Measurements from ENCODE around the gene CTSZ. TPM values are rescaled to one million over a fixed set of nuclear protein-coding genes. Genes with fewer than 3 reads are reported as not detected.

Gene CTSZ
- total and polyA plus RNA-seq, 2 experiments from 2014 or later = 0.58 to 41.4 TPM

- TF ChIP-seq ZNF462 (CRISPR knock-in tag; IDR thresholded peaks at IDR 0.05) (no peak), EZH2 (IDR thresholded peaks at IDR 0.05; ENCODE audit: low read depth, unreplicated experiment) (no peak), ZNF331 (CRISPR knock-in tag; IDR thresholded peaks at IDR 0.05; ENCODE audit: low read depth) (no peak), ZNF114 (CRISPR knock-in tag; IDR thresholded peaks at IDR 0.05) (no peak)
- TF ChIP-seq, protein P1, sequence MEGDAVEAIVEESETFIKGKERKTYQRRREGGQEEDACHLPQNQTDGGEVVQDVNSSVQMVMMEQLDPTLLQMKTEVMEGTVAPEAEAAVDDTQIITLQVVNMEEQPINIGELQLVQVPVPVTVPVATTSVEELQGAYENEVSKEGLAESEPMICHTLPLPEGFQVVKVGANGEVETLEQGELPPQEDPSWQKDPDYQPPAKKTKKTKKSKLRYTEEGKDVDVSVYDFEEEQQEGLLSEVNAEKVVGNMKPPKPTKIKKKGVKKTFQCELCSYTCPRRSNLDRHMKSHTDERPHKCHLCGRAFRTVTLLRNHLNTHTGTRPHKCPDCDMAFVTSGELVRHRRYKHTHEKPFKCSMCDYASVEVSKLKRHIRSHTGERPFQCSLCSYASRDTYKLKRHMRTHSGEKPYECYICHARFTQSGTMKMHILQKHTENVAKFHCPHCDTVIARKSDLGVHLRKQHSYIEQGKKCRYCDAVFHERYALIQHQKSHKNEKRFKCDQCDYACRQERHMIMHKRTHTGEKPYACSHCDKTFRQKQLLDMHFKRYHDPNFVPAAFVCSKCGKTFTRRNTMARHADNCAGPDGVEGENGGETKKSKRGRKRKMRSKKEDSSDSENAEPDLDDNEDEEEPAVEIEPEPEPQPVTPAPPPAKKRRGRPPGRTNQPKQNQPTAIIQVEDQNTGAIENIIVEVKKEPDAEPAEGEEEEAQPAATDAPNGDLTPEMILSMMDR (conservative IDR thresholded peaks at IDR 0.05; ENCODE audit: low read depth in 2 of 2) = no peak
- TF ChIP-seq, protein P2, sequence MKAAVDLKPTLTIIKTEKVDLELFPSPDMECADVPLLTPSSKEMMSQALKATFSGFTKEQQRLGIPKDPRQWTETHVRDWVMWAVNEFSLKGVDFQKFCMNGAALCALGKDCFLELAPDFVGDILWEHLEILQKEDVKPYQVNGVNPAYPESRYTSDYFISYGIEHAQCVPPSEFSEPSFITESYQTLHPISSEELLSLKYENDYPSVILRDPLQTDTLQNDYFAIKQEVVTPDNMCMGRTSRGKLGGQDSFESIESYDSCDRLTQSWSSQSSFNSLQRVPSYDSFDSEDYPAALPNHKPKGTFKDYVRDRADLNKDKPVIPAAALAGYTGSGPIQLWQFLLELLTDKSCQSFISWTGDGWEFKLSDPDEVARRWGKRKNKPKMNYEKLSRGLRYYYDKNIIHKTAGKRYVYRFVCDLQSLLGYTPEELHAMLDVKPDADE (IDR thresholded peaks at IDR 0.05) = no peak
These were observed 44.7 kb upstream of the CTSZ start (continued) for GRCh38 chr20:59051666-59052185.

- no peaks in the 10 kb centered on the region for H3K9me2 ChIP-seq (ENCODE audit: insufficient read depth)
- Mint-ChIP-seq H3K27me3 (ENCODE audit: insufficient read depth, low read depth, poor library complexity) (peaks cover 5% of the 10 kb centered on the region), H3K4me1 (no peaks in the 10 kb centered on the region), H3K36me3 (ENCODE audit: low read depth) (no peaks in the 10 kb centered on the region), H3K9me3 (no peaks in the 10 kb centered on the region), H3K27ac (no peak overlapping the region), H3K4me3 (no peak overlapping the region)
- no peaks in the 10 kb centered on the region for H3K4me1 ChIP-seq (ENCODE audit: insufficient read depth)
- no peaks in the 10 kb centered on the region for H3K79me2 ChIP-seq (replicated peaks; ENCODE audit: insufficient read depth)
- ATAC-seq (no peak), DNase-seq (ENCODE audit: low spot score) (no peak)
- no peak overlapping the region for H2AFZ ChIP-seq
- H3K27ac ChIP-seq (ENCODE audit: low read depth) = no peak overlapping the region
- H3K27me3 ChIP-seq (ENCODE audit: insufficient read depth) = no peaks in the 10 kb centered on the region
- no peak overlapping the region for H3K4me3 ChIP-seq
- H3F3A ChIP-seq (replicated peaks; ENCODE audit: low read depth) = no peaks in the 10 kb centered on the region
- no peaks in the 10 kb centered on the region for H4K20me1 ChIP-seq (replicated peaks; ENCODE audit: insufficient read depth)
- H3K36me3 ChIP-seq (ENCODE audit: insufficient read depth) = no peaks in the 10 kb centered on the region
- no peak overlapping the region for H3K4me2 ChIP-seq
- TF ChIP-seq ZNF462 (CRISPR knock-in tag; IDR thresholded peaks at IDR 0.05) = no peak
These were observed 43.4 kb upstream of the CTSZ start for GRCh38 chr20:59050437-59050836.
